ENCODE results near the gene MS4A8.

The MS4A8 gene

DNA sequence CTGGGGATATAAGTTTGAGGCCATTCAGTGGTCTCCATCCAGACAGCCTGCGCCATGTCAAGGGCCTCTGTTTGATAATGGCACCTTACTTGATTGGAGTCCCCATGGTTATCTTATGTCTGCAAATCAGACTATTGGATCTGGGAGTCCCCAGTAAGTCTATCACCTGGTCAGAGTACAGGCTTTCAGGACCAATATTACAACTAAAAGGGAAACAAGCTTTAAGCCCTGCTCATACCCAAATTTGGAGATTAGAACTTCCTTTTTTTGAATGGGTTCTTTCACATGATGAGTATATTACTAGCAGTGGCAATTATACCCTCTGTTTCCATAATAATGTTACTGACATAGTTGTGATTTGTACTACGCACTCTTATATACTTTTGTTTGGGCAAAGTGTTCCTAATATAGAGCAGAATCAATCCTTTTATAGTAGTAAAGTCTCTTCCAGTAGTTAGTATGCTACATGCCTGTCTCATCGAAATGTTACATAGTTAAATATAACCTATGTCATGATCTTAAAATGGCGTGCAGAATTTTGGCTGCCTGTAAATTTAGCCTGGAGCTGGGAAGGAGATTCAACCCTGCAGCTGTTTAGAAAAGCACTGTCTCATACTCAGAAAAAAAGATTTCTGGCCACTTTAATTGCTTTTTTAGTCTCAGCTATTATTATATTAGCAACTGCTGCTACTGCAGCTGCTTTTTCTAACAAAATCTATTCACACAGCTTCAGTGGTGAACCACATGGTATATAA is 62.2 kb downstream of the MS4A8 start:
- no peak for TF ChIP-seq CTCF (IDR thresholded peaks at IDR 0.05)
- Histone ChIP-seq H3K27me3 (peaks cover 25% of the 10 kb centered on the region), H3K4me1 (ENCODE audit: control insufficient read depth in 1 of 2, insufficient read depth in 1 of 2, low read depth in 1 of 2, low read length in 1 of 2) (peaks cover 0 to 3% of the 10 kb centered on the region in 2 experiments), H3K36me3 (no peaks in the 10 kb centered on the region), H3K27ac (no peak overlapping the region), H3K9me3 (no peaks in the 10 kb centered on the region), H3K4me3 (ENCODE audit: low read depth in 1 of 2, low read length in 1 of 2) (no peak overlapping the region)

DNA sequence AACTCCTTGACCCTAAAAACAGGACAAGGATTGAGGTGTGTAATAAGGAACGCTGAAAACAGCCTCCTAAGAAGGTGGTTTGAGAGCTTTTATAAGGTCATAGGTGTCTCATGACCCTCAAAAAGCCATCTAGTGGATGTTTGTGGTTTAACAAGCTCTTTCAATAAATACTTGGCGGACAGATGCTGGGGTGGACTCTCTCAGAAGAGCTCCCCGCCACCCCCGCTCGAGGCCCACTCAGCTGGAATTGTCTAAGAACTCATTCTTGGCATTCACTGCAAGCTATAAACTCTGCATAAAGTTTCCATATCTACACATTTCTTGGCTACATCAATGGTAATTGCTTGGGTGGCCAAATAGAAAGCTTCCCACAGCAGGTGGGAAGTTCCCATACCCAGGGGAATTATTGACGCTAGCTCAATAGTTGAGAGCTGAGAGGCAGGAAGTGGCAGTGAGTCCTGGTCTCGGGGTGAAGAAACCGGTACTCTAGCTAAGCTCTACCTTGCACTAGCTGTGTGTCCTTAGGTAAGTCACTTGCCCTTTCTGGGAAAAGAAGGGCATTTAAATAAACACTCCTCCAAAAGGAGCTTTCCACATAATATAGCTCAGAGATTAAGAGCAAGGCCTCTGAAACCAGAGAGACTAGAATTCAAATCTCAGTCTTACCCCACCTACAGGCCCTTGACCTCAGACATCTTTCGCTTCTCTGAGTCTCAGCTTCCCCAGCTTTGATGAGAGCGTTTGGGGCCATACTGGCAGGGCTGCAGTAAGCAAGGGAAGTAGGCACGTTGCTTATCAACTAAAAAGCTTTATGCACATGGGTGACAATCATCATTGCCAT is 63.7 kb downstream of the MS4A8 start:
- H3K4me1 ChIP-seq (ENCODE audit: control insufficient read depth in 1 of 2, insufficient read depth in 1 of 2, low read depth in 1 of 2, low read length in 1 of 2): peaks cover 0 to 3% of the 10 kb centered on the region in 2 experiments
- no peak for TF ChIP-seq CTCF (IDR thresholded peaks at IDR 0.05)
- no peak overlapping the region for H3K4me3 ChIP-seq (ENCODE audit: low read depth in 1 of 2, low read length in 1 of 2)
- H3K27ac ChIP-seq: no peak overlapping the region
- H3K27me3 ChIP-seq: peaks cover 27% of the 10 kb centered on the region
- no peaks in the 10 kb centered on the region for H3K9me3 ChIP-seq
- no peaks in the 10 kb centered on the region for H3K36me3 ChIP-seq

DNA sequence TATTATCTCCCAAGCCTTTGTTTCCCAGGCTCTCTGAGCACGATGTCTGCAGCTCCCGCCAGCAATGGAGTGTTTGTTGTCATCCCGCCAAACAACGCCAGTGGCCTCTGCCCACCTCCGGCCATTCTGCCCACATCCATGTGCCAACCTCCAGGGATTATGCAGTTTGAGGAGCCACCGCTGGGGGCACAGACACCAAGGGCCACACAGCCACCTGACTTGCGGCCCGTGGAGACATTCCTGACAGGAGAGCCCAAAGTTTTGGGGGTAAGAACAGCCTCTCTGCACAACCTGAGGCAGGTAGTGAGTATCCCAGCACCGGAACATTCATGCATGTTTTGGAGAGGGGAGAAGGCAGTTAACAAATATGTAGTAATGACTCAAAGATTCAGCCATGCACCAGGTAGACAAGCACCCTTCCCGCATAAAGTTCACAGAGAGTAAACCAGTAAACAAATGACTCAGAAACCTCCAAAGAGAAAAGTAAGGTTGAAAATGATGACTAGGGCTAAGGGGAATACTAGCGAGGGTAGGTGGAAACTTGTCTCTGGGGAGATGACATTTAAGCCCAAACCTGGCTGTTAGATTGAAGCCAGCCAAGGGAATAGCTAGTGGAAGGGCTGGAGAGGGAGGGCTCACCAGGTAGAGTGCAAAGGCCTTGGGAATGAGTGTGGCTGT is 64.4 kb downstream of the MS4A8 start:
- no peak overlapping the region for H3K27ac ChIP-seq
- H3K27me3 ChIP-seq: peaks cover 19% of the 10 kb centered on the region
- no peak overlapping the region for H3K4me3 ChIP-seq (ENCODE audit: low read depth in 1 of 2, low read length in 1 of 2)
- H3K4me1 ChIP-seq (ENCODE audit: control insufficient read depth in 1 of 2, insufficient read depth in 1 of 2, low read depth in 1 of 2, low read length in 1 of 2): peaks cover 0 to 3% of the 10 kb centered on the region in 2 experiments
- H3K9me3 ChIP-seq: no peaks in the 10 kb centered on the region
- H3K36me3 ChIP-seq: no peaks in the 10 kb centered on the region
- TF ChIP-seq CTCF (IDR thresholded peaks at IDR 0.05): no peak

DNA sequence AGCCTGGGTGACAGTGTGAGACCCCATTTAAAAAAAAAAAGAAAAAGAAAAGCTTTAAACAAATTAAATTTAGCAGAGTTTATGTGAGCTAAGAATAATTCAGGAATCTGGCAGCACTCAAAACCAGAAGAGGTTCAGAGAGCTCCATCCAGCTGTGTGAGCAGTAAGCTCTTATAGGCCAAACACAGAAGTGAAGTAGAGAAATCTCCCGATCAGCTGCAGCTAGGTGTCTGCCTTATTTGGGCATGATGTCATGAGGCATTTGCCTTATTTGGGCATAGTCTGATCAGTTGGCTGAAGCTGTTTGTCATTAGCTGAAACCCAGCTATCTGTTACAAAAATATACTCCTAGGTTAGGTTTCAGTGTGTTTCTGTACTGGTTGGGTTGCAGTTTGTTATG is 65.5 kb downstream of the MS4A8 start:
- H3K27ac ChIP-seq: no peak overlapping the region

More for the DNA sequence above, 65.5 kb downstream of the MS4A8 start:
- Histone ChIP-seq H3K27me3 (peaks cover 10% of the 10 kb centered on the region), H3K4me3 (ENCODE audit: low read depth in 1 of 2, low read length in 1 of 2) (no peak overlapping the region), H3K36me3 (no peaks in the 10 kb centered on the region), H3K4me1 (ENCODE audit: control insufficient read depth in 1 of 2, insufficient read depth in 1 of 2, low read depth in 1 of 2, low read length in 1 of 2) (no peaks in the 10 kb centered on the region), H3K9me3 (no peaks in the 10 kb centered on the region)
- TF ChIP-seq CTCF (IDR thresholded peaks at IDR 0.05): no peak

All from neutrophil (primary cell).